GM21423 (cell line): Measurements from ENCODE around the gene TLCD2.
"Not testable (repeated sequence)": the region's sequence is repeated elsewhere in the genome, so short reads cannot be mapped to it uniquely, and the experiment has no call there.

Experiments
- ATAC-seq: cut with Tn5 transposase; IDR thresholded peaks from one replicate; pipeline ENCODE4 v1.9.1; 2021; ENCODE audit warnings: mild to moderate bottlenecking, moderate library complexity; ENCODE audit not compliant: unreplicated experiment

TLCD2 gene

GRCh38 chr17:1695365-1695764, 14.8 kb downstream of the TLCD2 start:
- no peak for ATAC-seq

DNA sequence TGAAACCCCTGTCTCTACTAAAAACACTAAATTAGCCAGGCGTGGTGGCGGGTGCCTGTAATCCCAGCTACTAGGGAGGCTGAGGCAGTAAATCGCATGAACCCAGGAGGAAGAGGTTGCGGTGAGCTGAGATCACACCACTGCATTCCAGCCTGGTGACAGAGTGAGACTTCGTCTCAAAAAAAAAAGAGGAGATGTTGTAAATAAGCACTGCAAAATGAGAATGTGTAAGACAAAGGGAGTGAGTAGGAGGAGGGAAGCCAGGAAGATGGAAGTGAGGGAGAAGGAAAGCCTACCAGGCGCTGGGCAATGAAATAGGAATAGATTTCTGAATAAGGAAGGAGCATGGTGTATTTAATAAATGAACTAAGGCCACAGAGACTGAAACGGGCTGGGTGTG, 16.8 kb downstream of the TLCD2 start:
- no peak for ATAC-seq

DNA sequence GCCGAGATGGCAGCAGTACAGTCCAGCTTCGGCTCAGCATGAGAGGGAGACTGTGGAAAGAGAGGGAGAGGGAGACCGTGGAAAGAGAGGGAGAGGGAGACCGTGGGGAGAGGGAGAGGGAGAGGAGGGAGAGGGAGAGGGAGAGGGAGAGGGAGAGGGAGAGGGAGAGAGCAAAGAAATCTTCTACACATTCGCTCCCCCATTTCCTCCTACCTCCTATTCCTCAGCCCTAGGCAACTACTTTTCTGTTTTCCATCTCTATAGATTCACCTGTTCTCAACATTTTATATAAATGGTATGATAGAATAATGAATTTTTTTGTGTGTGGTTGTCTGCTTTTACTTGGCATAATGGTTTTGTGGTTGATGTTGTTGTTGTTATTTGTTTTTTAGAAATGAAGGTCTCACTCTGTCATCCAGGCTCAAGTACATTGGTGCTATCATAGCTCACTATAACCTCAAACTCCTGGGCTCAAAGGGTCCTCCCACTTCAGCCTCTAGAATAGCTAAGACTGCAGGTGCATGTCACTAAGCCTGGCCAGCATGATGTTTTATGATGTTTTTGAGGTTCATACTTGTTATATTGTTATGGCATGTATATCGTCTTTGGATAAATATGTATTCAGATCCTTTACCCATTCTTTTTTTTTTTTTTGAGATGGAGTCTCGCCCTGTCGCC, 19.5 kb downstream of the TLCD2 start:
- no peak for ATAC-seq

DNA sequence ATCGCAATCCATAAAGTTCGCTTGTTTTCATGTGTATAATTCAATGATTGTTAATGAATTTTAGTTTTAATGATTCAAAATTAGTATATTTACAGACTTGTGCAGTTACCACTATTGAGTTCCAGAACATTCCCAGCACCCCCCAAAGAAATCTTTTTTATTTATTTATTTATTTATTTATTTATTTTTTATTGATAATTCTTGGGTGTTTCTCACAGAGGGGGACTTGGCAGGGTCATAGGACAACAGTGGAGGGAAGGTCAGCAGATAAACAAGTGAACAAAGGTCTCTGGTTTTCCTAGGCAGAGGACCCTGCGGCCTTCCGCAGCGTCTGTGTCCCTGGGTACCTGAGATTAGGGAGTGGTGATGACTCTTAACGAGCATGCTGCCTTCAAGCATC, 21.8 kb downstream of the TLCD2 start:
- ATAC-seq: not testable (repeated sequence)

GRCh38 chr17:1686086-1686485, 24.1 kb downstream of the TLCD2 start:
- no peak for ATAC-seq

- peak; percentile 97 for ATAC-seq
Measured at GRCh38 chr17:1684378-1685189, 25.6 kb downstream of the TLCD2 start, which contains the start of gene PRPF8. TSS of gene PRPF8 (minus strand) at chr17:1684867. CDS start at chr17:1684571, 296 bp downstream.

DNA sequence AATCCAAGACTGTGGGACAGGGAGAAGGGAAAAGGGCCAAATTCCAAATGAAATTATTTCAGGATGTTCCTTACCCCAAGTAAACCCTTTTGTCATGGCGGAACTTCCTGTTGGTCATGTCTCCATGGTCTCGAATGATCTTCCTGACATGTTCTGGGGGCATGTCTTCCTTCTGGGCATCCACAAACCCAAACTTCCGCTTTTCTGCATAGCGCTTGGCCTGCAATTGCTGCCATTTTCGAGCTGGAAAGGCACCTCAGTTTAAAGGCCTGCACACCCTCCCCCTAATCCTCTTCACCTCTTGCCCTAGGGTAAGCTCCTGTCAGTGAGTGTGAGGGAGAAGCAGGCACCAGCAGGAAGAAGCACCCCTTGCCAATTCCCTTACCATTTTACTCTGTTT, 26.7 kb downstream of the TLCD2 start:
- ATAC-seq: no peak

DNA sequence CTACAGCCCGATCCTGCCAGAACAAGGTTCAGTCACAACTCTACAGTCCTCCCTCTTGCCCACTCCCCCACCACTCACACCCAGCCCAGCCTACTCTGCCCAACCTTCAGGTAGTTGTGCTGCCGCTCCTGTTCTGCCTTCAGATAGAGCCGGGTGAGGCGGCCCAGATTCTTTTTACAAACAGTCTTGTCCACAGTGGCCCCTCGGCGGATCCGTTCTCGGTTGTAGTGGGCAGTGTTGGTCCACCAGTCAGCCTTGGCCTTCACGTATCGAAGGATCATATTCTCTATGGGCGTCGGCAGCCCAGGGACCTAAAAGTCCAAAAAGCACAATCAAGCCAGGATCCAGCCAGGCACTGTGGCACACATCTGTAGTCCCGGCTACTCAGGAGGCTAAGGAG, 33.8 kb downstream of the TLCD2 start:
- ATAC-seq: no peak

DNA sequence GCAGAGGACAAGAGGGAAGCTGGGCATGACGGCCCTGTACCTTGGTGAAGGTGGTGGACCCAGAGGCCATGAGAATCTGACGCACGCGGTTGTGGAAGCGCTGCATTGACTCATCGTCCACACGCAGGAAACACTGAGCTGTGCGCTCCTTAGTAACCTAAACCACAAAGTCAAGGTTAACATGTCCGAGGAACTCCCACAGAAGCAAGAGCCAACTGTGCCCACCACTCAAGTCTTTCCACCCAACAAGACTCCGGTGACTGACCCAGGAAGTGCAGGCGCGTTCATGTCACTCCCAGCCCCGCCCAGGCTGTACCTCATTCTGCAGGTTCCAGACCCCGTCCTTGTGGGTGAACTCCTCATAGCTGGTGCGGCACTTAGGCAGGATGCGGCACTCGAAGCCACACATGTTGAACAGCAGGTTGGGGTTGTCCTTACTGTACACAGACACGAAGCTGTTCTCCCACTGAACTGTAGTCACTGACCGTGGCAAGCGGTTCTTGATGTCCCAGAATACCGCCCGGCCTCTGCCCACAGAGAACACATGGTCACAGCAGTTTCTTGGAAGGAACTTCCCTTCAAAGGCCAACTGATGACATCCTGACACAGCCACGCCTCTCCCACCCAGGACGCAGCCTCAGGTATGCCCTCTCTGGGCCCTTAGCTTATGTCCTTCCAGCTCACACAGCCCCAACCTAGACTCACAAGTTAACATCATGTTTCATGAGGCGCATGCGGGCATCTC, 37.0 kb downstream of the TLCD2 start:
- ATAC-seq: no peak

GRCh38 chr17:1663934-1664333, 46.2 kb downstream of the TLCD2 start:
- ATAC-seq: not testable (repeated sequence)

GRCh38 chr17:1661045-1661444, 49.1 kb downstream of the TLCD2 start:
- no peak for ATAC-seq

DNA sequence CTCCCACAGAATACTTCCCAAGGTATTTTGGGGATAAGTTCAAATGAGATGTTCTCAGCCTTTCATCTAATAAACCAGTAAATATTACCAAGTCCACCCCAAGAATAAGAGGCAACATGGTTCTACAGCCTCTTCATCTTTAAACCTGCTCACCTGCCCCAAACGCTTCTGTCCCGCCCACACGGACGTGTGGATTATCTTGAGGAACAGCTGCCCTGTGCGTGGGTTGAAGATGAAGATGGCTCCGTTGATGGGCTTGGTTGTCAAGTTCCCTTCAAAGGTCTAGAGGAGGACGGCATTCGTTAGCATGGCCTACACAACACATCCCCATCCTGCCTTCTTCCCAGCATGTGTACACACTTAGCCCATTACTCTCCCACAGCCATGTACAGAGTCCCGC, 52.1 kb downstream of the TLCD2 start:
- no peak for ATAC-seq

GRCh38 chr17:1653735-1654134, 56.4 kb downstream of the TLCD2 start:
- ATAC-seq: no peak

- ATAC-seq: not testable (repeated sequence)
Measured at GRCh38 chr17:1652794-1653193, 57.4 kb downstream of the TLCD2 start.
